Uterus (tissue), 2 donors: Measurements from ENCODE around the gene C1orf159.

Experiments used
- POLR2A ChIP-seq, 2 donors: fragments of 450-650 bp; IDR thresholded peaks; one replicate each; pipeline ENCODE4 v1.6.1; 2016; ENCODE audit warnings: antibody characterized with exemption in 2 of 2, mild to moderate bottlenecking in 1 of 2, moderate library complexity in 1 of 2
- TF ChIP-seq, protein P1 (sequence below), 4 experiments: fragments of 200-600 bp in 2 of 4; fragments of 450-650 bp in 2 of 4; sonication (generic) in 2 of 4; IDR thresholded peaks; one replicate each; pipeline ENCODE4 v1.5.1; 2016 to 2019; ENCODE audit warnings: antibody characterized with exemption in 4 of 4, mild to moderate bottlenecking in 2 of 4, moderate library complexity in 1 of 4

- no peak for TF ChIP-seq POLR2A (IDR thresholded peaks at IDR 0.05)
- TF ChIP-seq, protein P1, sequence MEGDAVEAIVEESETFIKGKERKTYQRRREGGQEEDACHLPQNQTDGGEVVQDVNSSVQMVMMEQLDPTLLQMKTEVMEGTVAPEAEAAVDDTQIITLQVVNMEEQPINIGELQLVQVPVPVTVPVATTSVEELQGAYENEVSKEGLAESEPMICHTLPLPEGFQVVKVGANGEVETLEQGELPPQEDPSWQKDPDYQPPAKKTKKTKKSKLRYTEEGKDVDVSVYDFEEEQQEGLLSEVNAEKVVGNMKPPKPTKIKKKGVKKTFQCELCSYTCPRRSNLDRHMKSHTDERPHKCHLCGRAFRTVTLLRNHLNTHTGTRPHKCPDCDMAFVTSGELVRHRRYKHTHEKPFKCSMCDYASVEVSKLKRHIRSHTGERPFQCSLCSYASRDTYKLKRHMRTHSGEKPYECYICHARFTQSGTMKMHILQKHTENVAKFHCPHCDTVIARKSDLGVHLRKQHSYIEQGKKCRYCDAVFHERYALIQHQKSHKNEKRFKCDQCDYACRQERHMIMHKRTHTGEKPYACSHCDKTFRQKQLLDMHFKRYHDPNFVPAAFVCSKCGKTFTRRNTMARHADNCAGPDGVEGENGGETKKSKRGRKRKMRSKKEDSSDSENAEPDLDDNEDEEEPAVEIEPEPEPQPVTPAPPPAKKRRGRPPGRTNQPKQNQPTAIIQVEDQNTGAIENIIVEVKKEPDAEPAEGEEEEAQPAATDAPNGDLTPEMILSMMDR (IDR thresholded peaks at IDR 0.05) = no peak
Measured at GRCh38 chr1:1034439-1034781, 81.5 kb downstream of the C1orf159 start.
